ENCODE data around the gene DNAH12.
"Not testable (repeated sequence)": the region's sequence is repeated elsewhere in the genome, so short reads cannot be mapped to it uniquely, and the experiment has no call there.

The DNAH12 gene

GRCh38 chr3:57402675-57403074 lies 141.5 kb downstream of the DNAH12 start:
- no peak for DNase-seq (ENCODE audit: low read depth)

- DNase-seq (ENCODE audit: low read depth): peak; percentile 5
Observed at GRCh38 chr3:57397175-57398026, 146.7 kb downstream of the DNAH12 start.

- DNase-seq (ENCODE audit: low read depth): no peak
Observed at GRCh38 chr3:57393977-57394376, 150.2 kb downstream of the DNAH12 start.

- no peak for DNase-seq (ENCODE audit: low read depth)
Observed at GRCh38 chr3:57391767-57392166, 152.4 kb downstream of the DNAH12 start.

GRCh38 chr3:57389271-57389670 lies 154.9 kb downstream of the DNAH12 start:
- no peak for DNase-seq (ENCODE audit: low read depth)

GRCh38 chr3:57386307-57386706 lies 157.8 kb downstream of the DNAH12 start:
- no peak for DNase-seq (ENCODE audit: low read depth)

GRCh38 chr3:57385498-57385897 lies 158.6 kb downstream of the DNAH12 start:
- no peak for DNase-seq (ENCODE audit: low read depth)

- no peak for DNase-seq (ENCODE audit: low read depth)
Observed at GRCh38 chr3:57383838-57384237, 160.3 kb downstream of the DNAH12 start.

GRCh38 chr3:57383406-57383805 lies 160.7 kb downstream of the DNAH12 start:
- no peak for DNase-seq (ENCODE audit: low read depth)

- no peak for DNase-seq (ENCODE audit: low read depth)
Observed at GRCh38 chr3:57382933-57383332, 161.2 kb downstream of the DNAH12 start.

- no peak for DNase-seq (ENCODE audit: low read depth)
Observed at GRCh38 chr3:57370341-57370740, 173.8 kb downstream of the DNAH12 start.

GRCh38 chr3:57365089-57365488 lies 179.1 kb downstream of the DNAH12 start:
- DNase-seq (ENCODE audit: low read depth): not testable (repeated sequence)

GRCh38 chr3:57356275-57356674 lies 187.9 kb downstream of the DNAH12 start:
- DNase-seq (ENCODE audit: low read depth): not testable (repeated sequence)

GRCh38 chr3:57354768-57355167 lies 189.4 kb downstream of the DNAH12 start:
- no peak for DNase-seq (ENCODE audit: low read depth)

GRCh38 chr3:57350271-57350670 lies 193.9 kb downstream of the DNAH12 start:
- DNase-seq (ENCODE audit: low read depth): no peak

GRCh38 chr3:57339071-57339642 lies 205.0 kb downstream of the DNAH12 start:
- DNase-seq (ENCODE audit: low read depth): not testable (repeated sequence)

- not testable (repeated sequence) for DNase-seq (ENCODE audit: low read depth)
Observed at GRCh38 chr3:57338272-57339070, 205.7 kb downstream of the DNAH12 start.

GRCh38 chr3:57335283-57335938 lies 208.7 kb downstream of the DNAH12 start:
- no peak for DNase-seq (ENCODE audit: low read depth)

GRCh38 chr3:57331078-57331610 lies 213.0 kb downstream of the DNAH12 start:
- DNase-seq (ENCODE audit: low read depth): no peak

- DNase-seq (ENCODE audit: low read depth): not testable (repeated sequence)
Observed at GRCh38 chr3:57326498-57326897, 217.6 kb downstream of the DNAH12 start.

GRCh38 chr3:57314204-57314603 lies 229.9 kb downstream of the DNAH12 start:
- DNase-seq (ENCODE audit: low read depth): no peak

Data from GM04504 (cell line).